A549 (cell line): ENCODE data around the gene KYNU. TPM values are rescaled to one million over a fixed set of nuclear protein-coding genes. Genes with fewer than 3 reads are reported as not detected.

Experiments
- ATAC-seq, 2 experiments: fragments of 200-7000 bp in 1 of 2; fragments of >200 bp in 1 of 2; cut with Nextera tagmentation in 1 of 2; cut with Tn5 transposase in 1 of 2; 3 replicates each; pipeline versions ENCODE4 v1.8.0 to v1.9.1; 2018 to 2020; ENCODE audit warnings: mild to moderate bottlenecking in 1 of 2, moderate library complexity in 1 of 2
- CTCF ChIA-PET: fragments of 300-600 bp; sonication (Branson Sonifier 250); formaldehyde crosslinking; extraction: SDS; loops from one replicate; lab custom pipeline; 2021; ENCODE audit warnings: antibody characterized with exemption, inconsistent platforms; lab: Yijun Ruan, JAX
- POLR2A ChIA-PET: fragments of 350-600 bp; formaldehyde crosslinking; extraction: SDS; loops from one replicate; lab custom pipeline; 2021; ENCODE audit warnings: antibody characterized with exemption, inconsistent platforms; lab: Yijun Ruan, JAX
- DNase-seq, 2 experiments: peaks; one replicate each; pipeline versions ENCODE4 v3.0.0 to v3.0.0-alpha.2; 2011 to 2016; ENCODE audit warnings: low read depth in 1 of 2, low spot score in 1 of 2
- FAIRE-seq: peaks from 2 replicates; lab custom pipeline; 2011; peaks lifted over from hg19 to GRCh38; lab: Jason Lieb, UNC
- H3K27ac ChIP-seq, 2 experiments: fragments of >200 bp; sonication (Bioruptor Twin); formaldehyde crosslinking; 3 replicates each; pipeline ENCODE4 v1.5.1; 2016 to 2017
- H3K4me1 ChIP-seq: fragments of >200 bp; sonication (Bioruptor Twin); formaldehyde crosslinking; 3 replicates; pipeline ENCODE4 v1.6.1; 2016
- H3K4me2 ChIP-seq: fragments of >200 bp; sonication (Bioruptor Twin); formaldehyde crosslinking; 3 replicates; pipeline ENCODE4 v1.6.1; 2016
- H3K4me3 ChIP-seq: fragments of >200 bp; sonication (Bioruptor Twin); formaldehyde crosslinking; 3 replicates; pipeline ENCODE4 v1.5.1; 2016
- H3K9me3 ChIP-seq: fragments of >200 bp; sonication (Bioruptor Twin); formaldehyde crosslinking; 3 replicates; pipeline ENCODE4 v1.6.1; 2016
- BCL3 ChIP-seq: fragments of >200 bp; sonication (Bioruptor Twin); formaldehyde crosslinking; IDR thresholded peaks from 3 replicates; pipeline ENCODE4 v1.6.1; 2016
- BHLHE40 ChIP-seq: IDR thresholded peaks from 2 replicates; pipeline ENCODE4 v1.6.1; 2012; ENCODE audit warnings: low read depth, low read length, inconsistent platforms
- CEBPB ChIP-seq, 2 experiments: fragments of >200 bp in 1 of 2; sonication (Bioruptor Twin) in 1 of 2; formaldehyde crosslinking in 1 of 2; IDR thresholded peaks; 2 replicates each; pipeline ENCODE4 v1.6.1; 2012 to 2016
- CHD2 ChIP-seq: fragments of 150-350 bp; IDR thresholded peaks from 2 replicates; pipeline ENCODE4 v1.6.1; 2014; ENCODE audit warnings: low read length; ENCODE audit not compliant: partially characterized antibody
- EHF ChIP-seq: fragments of 250-450 bp; sonication (Bioruptor Pico); IDR thresholded peaks from 2 replicates; pipeline ENCODE4 v1.5.0; 2020; ENCODE audit warnings: mild to moderate bottlenecking
- ELK1 ChIP-seq: fragments of 150-350 bp; IDR thresholded peaks from 2 replicates; pipeline ENCODE4 v1.6.1; 2014; ENCODE audit warnings: low read depth, mild to moderate bottlenecking, low read length
- EP300 ChIP-seq, 2 experiments: fragments of >200 bp; sonication (Bioruptor Twin); formaldehyde crosslinking; IDR thresholded peaks; 2 replicates in 1 of 2; 3 replicates in 1 of 2; pipeline ENCODE4 v1.6.1; 2016 to 2017
- FOSL2 ChIP-seq, 2 experiments: fragments of 450-650 bp in 1 of 2; fragments of >200 bp in 1 of 2; sonication (Bioruptor Twin) in 1 of 2; formaldehyde crosslinking; IDR thresholded peaks; 2 replicates each; pipeline versions ENCODE4 v1.5.0 to v1.6.1; 2016 to 2020; ENCODE audit warnings: mild to moderate bottlenecking in 1 of 2, moderate library complexity in 1 of 2
- GATA3 ChIP-seq: IDR thresholded peaks from 2 replicates; pipeline ENCODE4 v1.6.1; 2012; ENCODE audit warnings: borderline replicate concordance
- HES2 ChIP-seq: fragments of >200 bp; sonication (Bioruptor Twin); formaldehyde crosslinking; IDR thresholded peaks from 2 replicates; pipeline ENCODE4 v1.6.1; 2016
- HEYL ChIP-seq: fragments of 250-450 bp; sonication (Bioruptor Pico); IDR thresholded peaks from 2 replicates; pipeline ENCODE4 v1.8.0; 2021; ENCODE audit warnings: mild to moderate bottlenecking, moderate library complexity
- HOXB13 ChIP-seq: fragments of 250-450 bp; sonication (Bioruptor Pico); IDR thresholded peaks from 2 replicates; pipeline ENCODE4 v1.5.0; 2020; ENCODE audit warnings: low read depth, mild to moderate bottlenecking, moderate library complexity
- JUNB ChIP-seq: fragments of >200 bp; sonication (Bioruptor Twin); formaldehyde crosslinking; IDR thresholded peaks from 2 replicates; pipeline ENCODE4 v1.6.1; 2016
- NPAS2 ChIP-seq: fragments of 250-450 bp; sonication (Bioruptor Pico); IDR thresholded peaks from 2 replicates; pipeline ENCODE4 v1.8.0; 2022; ENCODE audit warnings: mild to moderate bottlenecking, moderate library complexity, borderline replicate concordance
- POLR2AphosphoS2 ChIP-seq: conservative IDR thresholded peaks from 2 replicates; pipeline ENCODE4 v1.6.1; 2012; ENCODE audit warnings: low read length, improper control_type of control experiment, inconsistent platforms
- REST ChIP-seq: fragments of 200-600 bp; sonication (generic); IDR thresholded peaks from 2 replicates; pipeline ENCODE4 v1.6.1; 2016; ENCODE audit warnings: antibody characterized with exemption, mild to moderate bottlenecking, moderate library complexity
- RFX5 ChIP-seq: fragments of 450-650 bp; IDR thresholded peaks from 2 replicates; pipeline ENCODE4 v1.7.1; 2014; ENCODE audit warnings: antibody characterized with exemption, mild to moderate bottlenecking, moderate library complexity
- SMC3 ChIP-seq: fragments of >200 bp; sonication (Bioruptor Twin); formaldehyde crosslinking; IDR thresholded peaks from 3 replicates; pipeline ENCODE4 v1.6.1; 2018; ENCODE audit warnings: inconsistent platforms
- SREBF2 ChIP-seq: fragments of 450-650 bp; IDR thresholded peaks from 2 replicates; pipeline ENCODE4 v1.6.1; 2014; ENCODE audit warnings: mild to moderate bottlenecking, moderate library complexity
- TFCP2L1 ChIP-seq: fragments of 250-450 bp; sonication (Bioruptor Pico); IDR thresholded peaks from 2 replicates; pipeline ENCODE4 v1.5.0; 2021; ENCODE audit warnings: mild to moderate bottlenecking
- ZC3H11A ChIP-seq: fragments of 450-650 bp; IDR thresholded peaks from 2 replicates; pipeline ENCODE4 v1.6.1; 2014; ENCODE audit warnings: antibody characterized with exemption, mild to moderate bottlenecking
- WGBS: methylation state at CpG from one replicate; pipeline ENCODE4 v1.1.6; 2017; ENCODE audit errors: missing lambda C conversion rate; 5-methylcytosine and 5-hydroxymethylcytosine counted together
- polyA plus RNA-seq, 4 experiments: library from polyadenylated mRNA; depleted of rRNA in 3 of 4; stranded (reverse); fragments of >200 nt; fragmentation: RNase III in 1 of 4; extraction: RNeasy Plus Mini Kit Qiagen cat#74134 plus additional on column Dnase treatment in 1 of 4; gene quantifications; 2 replicates in 3 of 4; 3 replicates in 1 of 4; pipeline ENCODE4 v1.2.3, GENCODE V29; 2011 to 2017

The KYNU gene
- polyA plus RNA-seq, 2 of the 4 experiments (the other 2 are of a cell fraction): 302 to 324 TPM

- peak overlapping the region in 1 of 2 experiments; percentile 36; a peak in 2 of 6 replicates for H3K27ac ChIP-seq
- peaks cover 37% of the 10 kb centered on the region for H3K4me1 ChIP-seq
- POLR2A ChIA-PET: interaction anchor here (0.9 kb wide), 1 partner anchor 9 kb away, joined by 3 read pairs; no protein-coding TSS in a partner anchor
- H3K4me2 ChIP-seq: no peak overlapping the region
- no peak for TF ChIP-seq ZC3H11A
- no peak for TF ChIP-seq TFCP2L1 (CRISPR knock-in tag)
- TF ChIP-seq SMC3: no peak
- TF ChIP-seq NPAS2 (CRISPR knock-in tag): no peak
- TF ChIP-seq BCL3: no peak
- CTCF ChIA-PET: interaction anchor here (0.5 kb wide), 1 partner anchor 134 kb away, joined by 3 read pairs; no protein-coding TSS in a partner anchor
- no peak overlapping the region for H3K4me3 ChIP-seq
- no peaks in the 10 kb centered on the region for H3K9me3 ChIP-seq
- 78% methylated on average over 6 of the region's 6 CpGs for WGBS
- FAIRE-seq (no peak), DNase-seq (no peak), ATAC-seq (no peak)
Observed at GRCh38 chr2:142853912-142854311, 23.6 kb upstream of the KYNU start.

- ATAC-seq (peak in 1 of 2 experiments; percentile 61; a peak in 3 of 6 replicates), FAIRE-seq (no peak), DNase-seq (no peak)
- POLR2A ChIA-PET: no interaction called here
- H3K4me2 ChIP-seq: peak overlapping the region; percentile 64
- H3K4me3 ChIP-seq: no peak overlapping the region
- CTCF ChIA-PET: no interaction called here
- H3K27ac ChIP-seq: peak overlapping the region; percentile 54 to 80
- TF ChIP-seq HOXB13 (CRISPR knock-in tag) (no peak), SMC3 (peak; percentile 23; the same call in 1 of the 3 replicates), RFX5 (no peak), FOSL2 (IDR thresholded peaks at IDR 0.05) (peak; percentile 40; the same call in 1 of the 2 replicates), FOSL2 (CRISPR knock-in tag; IDR thresholded peaks at IDR 0.05) (peak; percentile 90), CHD2 (no peak), REST (no peak), POLR2AphosphoS2 (no peak), BHLHE40 (no peak), EHF (CRISPR knock-in tag) (no peak), ZC3H11A (no peak), CEBPB (IDR thresholded peaks at IDR 0.05) (peak; percentile 90 to 93), JUNB (peak; percentile 32; the same call in 1 of the 2 replicates), SREBF2 (no peak), BCL3 (0 out of 3 replicates have a peak, but pooled peaks have one; percentile 42), TFCP2L1 (CRISPR knock-in tag) (no peak), EP300 (IDR thresholded peaks at IDR 0.05) (peak in 1 of 2 experiments; percentile 47; a peak in 1 of 5 replicates), ELK1 (no peak), GATA3 (peak; percentile 81), HES2 (0 out of 2 replicates have a peak, but pooled peaks have one; percentile 37), HEYL (CRISPR knock-in tag) (no peak)
- H3K4me1 ChIP-seq: peaks cover 48% of the 10 kb centered on the region
- H3K9me3 ChIP-seq: no peaks in the 10 kb centered on the region
- 66% methylated on average over 5 of the region's 5 CpGs for WGBS
Observed at GRCh38 chr2:142857256-142858164, 20.0 kb upstream of the KYNU start.
